Fibroblast of lung (primary cell): Measurements from ENCODE around the gene ITGBL1.

Source experiments
- CTCF ChIP-seq, 2 donors: IDR thresholded peaks in 1 of 2; conservative IDR thresholded peaks in 1 of 2; 1 replicate in 1 of 2; 2 replicates in 1 of 2; pipeline ENCODE4 v1.5.1; 2011 to 2012; ENCODE audit warnings: low read length in 2 of 2, control low read depth in 1 of 2, inconsistent platforms in 1 of 2, low read depth in 1 of 2, mild to moderate bottlenecking in 1 of 2
- EZH2 ChIP-seq: IDR thresholded peaks from 2 replicates; pipeline ENCODE4 v1.5.1; 2012; ENCODE audit warnings: low read length, control low read depth, mild to moderate bottlenecking; ENCODE audit errors: missing control alignments

- no peak for TF ChIP-seq CTCF (conservative IDR thresholded peaks at IDR 0.05 in 1 of 2, IDR thresholded peaks at IDR 0.05 in 1 of 2; ENCODE audit: low read depth in 1 of 2, low read length in 2 of 2)
- no peak for TF ChIP-seq EZH2
Observed at GRCh38 chr13:101565317-101565716, 112.8 kb downstream of the ITGBL1 start.
